Ammon's horn (tissue), 1 donor: ENCODE measurements around the gene GPHN.
"Not testable (repeated sequence)": the region's sequence is repeated elsewhere in the genome, so short reads cannot be mapped to it uniquely, and the experiment has no call there.

Experiments used
- DNase-seq: peaks from one replicate; pipeline ENCODE4 v3.0.0-alpha.2; 2016; ENCODE audit warnings: low spot score

Gene GPHN

GRCh38 chr14:67059596-67059995 lies 551.6 kb downstream of the GPHN start:
- no peak for DNase-seq

- DNase-seq: no peak
These were observed 552.6 kb downstream of the GPHN start for GRCh38 chr14:67060546-67060945.

DNA sequence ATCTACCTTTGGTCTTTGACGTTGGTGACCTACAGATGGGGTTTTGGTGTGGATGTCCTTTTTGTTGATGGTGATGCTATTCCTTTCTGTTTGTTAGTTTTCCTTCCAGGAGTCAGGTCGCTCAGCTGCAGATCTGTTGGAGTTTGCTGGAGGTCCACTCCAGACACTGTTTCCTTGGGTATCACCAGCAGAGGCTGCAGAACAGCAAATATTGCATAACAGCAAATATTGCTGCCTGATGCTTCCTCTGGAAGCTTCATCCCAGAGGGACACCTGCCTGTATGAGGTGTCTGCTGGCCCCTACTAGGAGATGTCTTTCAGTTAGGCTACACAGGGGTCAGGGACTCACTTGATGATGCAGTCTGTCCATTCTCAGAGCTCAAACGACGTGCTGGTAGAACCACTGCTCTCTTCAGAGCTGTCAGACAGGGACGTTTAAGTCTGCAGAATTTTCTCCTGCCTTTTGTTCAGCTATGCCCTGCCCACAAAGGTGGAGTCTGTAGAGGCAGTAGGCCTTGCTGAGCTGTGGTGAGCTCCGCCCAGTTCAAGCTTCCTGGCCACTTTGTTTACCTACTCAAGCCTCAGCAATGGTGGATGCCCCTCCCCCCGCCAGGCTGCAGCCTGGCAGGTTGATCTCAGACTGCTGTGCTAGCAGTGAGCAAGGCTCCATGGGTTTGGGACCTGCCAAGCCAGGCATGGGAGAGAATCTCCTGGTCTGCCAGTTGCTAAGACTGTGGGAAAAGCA lies 559.3 kb downstream of the GPHN start:
- not testable (repeated sequence) for DNase-seq

GRCh38 chr14:67068251-67068650 lies 560.3 kb downstream of the GPHN start:
- no peak for DNase-seq

DNA sequence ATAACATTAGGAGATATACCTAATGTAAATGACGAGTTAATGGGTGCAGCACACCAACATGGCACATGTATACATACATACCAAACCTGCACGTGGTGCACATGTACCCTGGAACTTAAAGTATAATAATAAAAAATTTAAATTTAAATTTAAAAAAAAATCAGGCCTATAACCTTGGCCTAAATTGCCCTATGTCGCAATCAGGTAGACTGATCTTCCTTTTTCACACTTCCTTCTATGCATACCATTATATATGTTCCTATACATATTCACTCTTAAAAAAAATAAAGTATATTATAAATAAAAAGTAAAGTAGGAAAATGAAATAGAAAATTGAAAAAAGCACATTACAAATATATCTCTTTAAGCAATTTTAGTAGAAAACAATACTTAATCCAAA lies 563.6 kb downstream of the GPHN start:
- no peak for DNase-seq

- DNase-seq: peak; percentile 52
These were observed 570.0 kb downstream of the GPHN start for GRCh38 chr14:67077921-67078320.

DNA sequence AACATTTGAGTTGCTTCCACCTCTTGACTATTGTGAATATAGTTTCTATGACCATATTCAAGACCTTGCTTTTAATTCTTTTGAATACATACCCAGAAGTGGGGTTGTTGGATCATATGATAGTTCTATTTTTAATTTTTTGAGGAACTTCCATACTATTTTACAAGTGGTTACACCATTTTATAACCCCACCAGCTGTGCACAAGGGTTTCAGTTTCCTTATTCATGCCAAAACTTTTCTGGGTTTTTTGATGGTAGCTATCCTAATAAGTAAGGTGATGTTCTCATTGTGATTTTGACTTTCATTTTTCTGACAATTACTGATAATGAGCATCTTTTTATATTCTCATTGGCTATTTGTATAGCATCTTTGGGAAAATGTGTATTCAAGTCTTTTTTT lies 571.9 kb downstream of the GPHN start:
- DNase-seq: no peak

- no peak for DNase-seq
These were observed 600.3 kb downstream of the GPHN start for GRCh38 chr14:67108230-67108629.

GRCh38 chr14:67111022-67111421 lies 603.1 kb downstream of the GPHN start:
- peak; percentile 14 for DNase-seq

- no peak for DNase-seq
These were observed 604.4 kb downstream of the GPHN start for GRCh38 chr14:67112344-67112743.

DNA sequence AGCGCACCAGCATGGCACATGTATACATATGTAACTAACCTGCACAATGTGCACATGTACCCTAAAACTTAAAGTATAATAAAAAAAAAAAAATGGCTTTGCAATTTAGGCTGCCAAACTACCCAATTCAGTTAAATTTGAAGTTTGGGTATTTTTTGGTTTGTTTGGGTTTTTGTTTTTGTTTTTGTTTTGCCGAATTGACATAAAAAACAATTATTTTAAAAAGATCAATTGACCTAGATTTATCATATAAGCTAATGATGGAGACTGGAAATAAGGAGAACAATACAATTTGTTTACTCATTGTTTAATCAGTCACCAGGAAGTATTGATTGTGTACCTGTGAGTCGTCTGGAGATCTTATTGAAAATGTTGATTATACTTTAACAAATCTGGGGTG lies 619.2 kb downstream of the GPHN start:
- DNase-seq: no peak

GRCh38 chr14:67129768-67130167 lies 621.8 kb downstream of the GPHN start:
- DNase-seq: no peak

GRCh38 chr14:67131691-67132090 lies 623.7 kb downstream of the GPHN start:
- DNase-seq: no peak

DNA sequence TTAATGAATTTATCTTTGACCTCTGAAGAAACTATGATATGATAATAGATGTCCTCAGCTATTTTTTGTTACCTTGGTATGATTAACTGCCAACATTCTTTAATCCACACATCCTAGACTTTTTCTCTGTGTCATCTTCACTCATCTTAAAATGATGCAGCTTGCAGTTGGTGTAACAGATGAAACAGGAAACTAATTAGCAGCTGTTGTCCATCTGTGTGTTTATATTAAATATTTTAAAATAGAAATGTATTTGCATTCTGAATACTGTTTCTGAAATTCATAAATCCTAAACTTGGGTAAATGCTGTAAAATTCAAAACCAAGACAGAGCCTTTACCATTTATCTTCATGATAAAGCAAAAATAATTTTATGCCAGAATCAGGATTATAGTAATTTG lies 625.2 kb downstream of the GPHN start:
- no peak for DNase-seq

GRCh38 chr14:67133595-67134441 lies 625.9 kb downstream of the GPHN start:
- DNase-seq: no peak

GRCh38 chr14:67137744-67138371 lies 629.9 kb downstream of the GPHN start:
- no peak for DNase-seq

DNA sequence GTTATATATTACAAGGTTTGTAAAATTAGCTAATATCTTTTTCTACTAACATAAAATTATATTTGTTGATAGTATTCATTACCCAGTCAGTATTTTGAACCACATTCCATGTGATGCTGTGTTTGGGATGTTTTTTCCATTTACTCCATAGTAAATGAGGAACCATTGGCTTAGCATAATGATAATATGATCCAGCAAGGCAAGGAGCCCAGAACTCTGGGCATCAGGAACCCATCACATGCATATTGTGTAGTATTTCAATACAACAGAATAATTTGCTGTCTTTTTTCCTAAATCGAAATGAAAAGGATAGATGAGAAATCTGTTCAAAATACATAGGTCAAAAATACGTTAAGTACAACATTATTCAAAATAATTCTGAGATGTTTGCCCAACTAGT lies 632.6 kb downstream of the GPHN start:
- DNase-seq: peak; percentile 3

DNA sequence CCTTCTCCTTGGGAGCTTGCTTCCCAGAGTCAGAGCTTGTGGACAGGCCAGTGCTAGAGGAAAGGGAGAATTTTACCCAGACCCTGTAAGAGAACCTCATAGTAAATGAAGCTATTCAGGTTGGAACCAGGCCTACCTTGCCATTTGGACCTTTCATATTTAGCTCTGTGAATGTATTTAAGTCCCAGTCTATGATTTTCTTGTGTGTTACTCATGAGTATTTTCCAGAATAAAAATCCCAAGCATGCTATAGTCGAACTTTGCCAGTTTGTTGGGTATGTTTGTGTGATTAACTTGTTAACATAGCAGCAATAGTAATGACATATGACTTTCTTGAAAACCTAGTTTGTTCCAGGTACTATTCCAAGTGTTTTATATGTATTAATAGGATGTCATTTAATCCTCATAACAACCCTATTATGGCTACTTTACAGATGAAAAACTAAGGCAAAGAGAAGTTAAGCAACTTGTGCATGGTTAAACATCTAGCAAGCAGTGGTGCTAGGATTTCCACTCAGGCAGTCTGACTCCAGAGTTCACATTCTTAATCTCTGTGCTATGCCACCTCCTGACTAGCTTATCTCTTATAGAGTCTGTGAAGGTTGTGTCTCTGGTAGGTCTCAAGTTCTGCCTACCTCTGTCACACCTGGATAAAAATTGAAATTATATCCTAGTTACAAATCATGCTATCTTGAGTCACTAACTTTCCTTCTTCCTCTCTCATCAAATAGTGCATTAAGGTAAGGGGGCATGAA lies 633.4 kb downstream of the GPHN start:
- no peak for DNase-seq

DNA sequence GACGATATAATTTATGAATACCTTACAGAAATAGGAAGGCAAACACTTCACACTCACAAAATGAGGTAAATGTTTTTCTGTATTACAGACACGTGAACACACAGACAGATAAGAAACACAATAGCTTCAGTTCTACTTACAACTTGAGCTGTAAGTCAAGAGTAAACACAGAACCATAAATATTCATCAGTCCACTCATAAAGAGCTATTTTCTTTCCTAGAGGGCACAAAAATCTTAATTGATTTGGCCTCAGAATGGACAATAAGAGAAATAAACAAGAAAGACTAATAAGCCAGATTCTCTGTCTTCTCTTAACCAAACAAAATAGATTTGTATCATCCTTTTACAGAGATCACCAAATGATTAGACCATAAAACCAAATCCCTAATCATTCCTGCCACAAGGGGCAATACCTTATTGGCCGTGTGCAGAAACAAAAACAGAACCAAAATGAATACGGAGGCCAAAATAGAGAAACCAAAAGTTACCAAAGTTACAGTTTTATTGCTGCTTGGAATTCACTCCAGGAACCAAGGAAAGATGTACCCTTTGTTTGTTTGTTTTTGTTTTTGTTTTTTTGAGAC lies 643.2 kb downstream of the GPHN start:
- no peak for DNase-seq

DNA sequence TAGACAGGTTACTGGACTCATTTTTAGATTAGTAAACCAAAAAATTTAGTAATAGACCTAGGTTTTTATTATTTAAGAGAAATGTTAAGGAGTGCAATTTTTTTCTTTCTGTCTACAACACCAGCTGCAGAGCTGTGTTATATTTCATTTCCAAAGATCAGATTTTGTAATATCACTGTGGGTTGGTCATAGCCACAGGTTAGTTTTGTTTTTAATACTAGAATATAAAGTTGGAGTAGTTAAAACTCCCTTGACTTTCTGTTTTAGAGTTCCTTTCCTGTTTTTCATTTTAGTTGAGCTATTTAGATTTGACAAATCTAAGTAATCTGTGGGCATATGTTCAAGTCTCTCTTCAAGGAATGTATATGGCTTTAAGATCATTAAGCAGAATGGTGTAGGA lies 650.6 kb downstream of the GPHN start:
- no peak for DNase-seq

DNA sequence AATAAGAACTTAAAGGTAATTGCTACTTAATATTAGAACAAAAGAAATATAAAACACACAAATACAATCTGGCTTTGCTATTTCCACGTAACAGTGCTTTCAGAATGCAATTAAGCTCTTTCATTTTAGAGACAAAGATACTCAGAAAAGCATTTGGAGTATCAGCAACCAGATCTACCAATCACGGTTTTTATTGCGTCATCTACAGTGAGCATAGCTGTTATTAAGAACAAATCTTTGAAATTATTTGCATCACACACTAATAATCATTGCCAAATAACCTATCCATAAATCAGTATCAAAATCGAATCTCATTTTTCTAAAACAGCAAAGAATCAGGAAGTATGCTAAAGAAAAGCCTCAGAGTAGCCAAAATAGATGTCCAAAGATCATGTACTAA lies 654.4 kb downstream of the GPHN start:
- DNase-seq: no peak

DNA sequence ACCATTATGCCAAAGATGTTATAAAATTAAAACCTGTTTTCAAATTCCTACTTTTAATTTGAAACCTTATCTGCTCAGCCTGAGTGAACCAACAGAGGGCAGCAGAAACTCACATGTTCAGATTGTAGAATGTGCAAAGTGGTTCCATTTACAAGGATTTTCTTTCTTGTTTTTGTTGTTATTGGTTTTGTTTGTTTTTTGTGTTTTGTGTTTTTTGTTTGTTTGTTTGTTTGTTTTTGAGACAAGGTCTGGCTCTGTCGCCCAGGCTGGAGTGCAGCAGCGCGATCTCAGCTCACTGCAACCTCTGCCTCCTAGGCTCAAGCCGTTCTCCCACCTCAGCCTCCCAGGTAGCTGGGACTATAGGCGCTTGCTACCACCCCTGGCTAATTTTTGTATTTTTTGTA lies 658.5 kb downstream of the GPHN start:
- DNase-seq: peak; percentile 67
